ENCODE results near the gene ADSL. TPM values are rescaled to one million over a fixed set of nuclear protein-coding genes. Genes with fewer than 3 reads are reported as not detected.

ADSL gene
- total RNA-seq, 4 donors from 2014 or later: 36.1 to 71.8 (median 58.1) TPM

GRCh38 chr22:40426594-40427333 lies 80.5 kb downstream of the ADSL start:
- Histone ChIP-seq H3K4me3 (no peak overlapping the region), H3K27ac (peak overlapping the region; percentile 55 to 90 (median 73)), H3K4me1 (peaks cover 0 to 42% (median 12%) of the 10 kb centered on the region in 4 donors), H3K9me3 (no peaks in the 10 kb centered on the region), H3K36me3 (peaks cover 0 to 85% (median 7%) of the 10 kb centered on the region in 3 donors), H3K27me3 (no peaks in the 10 kb centered on the region)
- DNase-seq (ENCODE audit: low spot score in 2 of 2): no peak
- 61 to 63% methylated on average over 9 of the region's 9 CpGs for WGBS, 2 donors
- no peak for TF ChIP-seq CTCF (IDR thresholded peaks at IDR 0.05)
- peak; percentile 15 to 68 for TF ChIP-seq EP300 (IDR thresholded peaks at IDR 0.05)
- TF ChIP-seq POLR2A (IDR thresholded peaks at IDR 0.05): peak in 1 of 2 donors; percentile 19

GRCh38 chr22:40428796-40429195 lies 82.5 kb downstream of the ADSL start:
- Histone ChIP-seq H3K27me3 (no peaks in the 10 kb centered on the region), H3K27ac (no peak overlapping the region), H3K36me3 (peaks cover 0 to 65% (median 6%) of the 10 kb centered on the region in 3 donors), H3K4me3 (no peak overlapping the region), H3K9me3 (no peaks in the 10 kb centered on the region), H3K4me1 (peaks cover 0 to 42% (median 12%) of the 10 kb centered on the region in 4 donors)
- no peak for DNase-seq (ENCODE audit: low spot score in 2 of 2)
- TF ChIP-seq CTCF (IDR thresholded peaks at IDR 0.05): no peak
- no peak for TF ChIP-seq POLR2A (IDR thresholded peaks at IDR 0.05)
- TF ChIP-seq EP300 (IDR thresholded peaks at IDR 0.05): no peak
- WGBS, 2 donors: 88 to 89% methylated on average over 4 of the region's 4 CpGs

- TF ChIP-seq POLR2A (IDR thresholded peaks at IDR 0.05): no peak
- TF ChIP-seq CTCF (IDR thresholded peaks at IDR 0.05): no peak
- no peak for TF ChIP-seq EP300 (IDR thresholded peaks at IDR 0.05)
- no peak overlapping the region for H3K4me3 ChIP-seq
- WGBS, 2 donors: 82 to 90% methylated on average over 4 of the region's 4 CpGs
- H3K27me3 ChIP-seq: no peaks in the 10 kb centered on the region
- H3K9me3 ChIP-seq: no peaks in the 10 kb centered on the region
- no peak for DNase-seq (ENCODE audit: low spot score in 2 of 2)
- H3K36me3 ChIP-seq: peaks cover 0 to 61% (median 6%) of the 10 kb centered on the region in 3 donors
- peaks cover 0 to 41% (median 14%) of the 10 kb centered on the region in 4 donors for H3K4me1 ChIP-seq
- H3K27ac ChIP-seq: no peak overlapping the region
Measured at GRCh38 chr22:40429481-40429880, 83.2 kb downstream of the ADSL start.

GRCh38 chr22:40430991-40431390 lies 84.7 kb downstream of the ADSL start:
- 80 to 91% methylated on average over 4 of the region's 4 CpGs for whole genome bisulfite sequencing, 2 donors
- no peak overlapping the region for H3K27ac ChIP-seq
- no peaks in the 10 kb centered on the region for H3K9me3 ChIP-seq
- peaks cover 0 to 34% (median 16%) of the 10 kb centered on the region in 4 donors for H3K4me1 ChIP-seq
- no peak overlapping the region for H3K4me3 ChIP-seq
- TF ChIP-seq CTCF (IDR thresholded peaks at IDR 0.05) (no peak), POLR2A (IDR thresholded peaks at IDR 0.05) (no peak), EP300 (IDR thresholded peaks at IDR 0.05) (no peak)
- H3K36me3 ChIP-seq: peaks cover 0 to 54% (median 6%) of the 10 kb centered on the region in 3 donors
- no peak for DNase-seq (ENCODE audit: low spot score in 2 of 2)
- H3K27me3 ChIP-seq: no peaks in the 10 kb centered on the region

GRCh38 chr22:40432157-40432556 lies 85.9 kb downstream of the ADSL start:
- Histone ChIP-seq H3K36me3 (peaks cover 0 to 52% (median 6%) of the 10 kb centered on the region in 3 donors), H3K27ac (peak overlapping the region in 1 of 4 donors; percentile 47), H3K4me3 (no peak overlapping the region), H3K4me1 (peaks cover 0 to 33% (median 21%) of the 10 kb centered on the region in 4 donors), H3K9me3 (no peaks in the 10 kb centered on the region), H3K27me3 (no peaks in the 10 kb centered on the region)
- DNase-seq (ENCODE audit: low spot score in 2 of 2): no peak
- TF ChIP-seq EP300 (IDR thresholded peaks at IDR 0.05): no peak
- TF ChIP-seq CTCF (IDR thresholded peaks at IDR 0.05): no peak
- TF ChIP-seq POLR2A (IDR thresholded peaks at IDR 0.05): no peak
- WGBS, 2 donors: 70 to 78% methylated on average over 5 of the region's 5 CpGs

Measured in tibial nerve (tissue), 4 donors.